T-helper 2 cell treated with Interferon-gamma antibody and Interleukin-4, amounts not matched to agents 5 μg/mL and 100 μg/mL, for 36 hours (primary cell): Measurements from ENCODE around the gene YPEL2.
"Not testable (repeated sequence)": the region's sequence is repeated elsewhere in the genome, so short reads cannot be mapped to it uniquely, and the experiment has no call there.

ENCODE experiments used
- DNase-seq: peaks from one replicate; pipeline ENCODE4 v3.0.0; 2021; ENCODE audit warnings: low spot score
- H3K27ac Mint-ChIP-seq: one replicate; pipeline ENCODE4 v1.8.0; 2021; ENCODE audit warnings: mild to moderate bottlenecking, mixed read lengths
- H3K27me3 Mint-ChIP-seq: one replicate; pipeline ENCODE4 v1.8.0; 2021; ENCODE audit warnings: low read depth, mixed read lengths
- H3K36me3 Mint-ChIP-seq: one replicate; pipeline ENCODE4 v1.8.0; 2021; ENCODE audit warnings: low read depth, mixed read lengths
- H3K4me1 Mint-ChIP-seq: one replicate; pipeline ENCODE4 v1.8.0; 2021; ENCODE audit warnings: low read depth, mixed read lengths
- H3K4me3 Mint-ChIP-seq: one replicate; pipeline ENCODE4 v1.8.0; 2022; ENCODE audit warnings: mild to moderate bottlenecking, moderate library complexity, mixed read lengths
- H3K9me3 Mint-ChIP-seq: one replicate; pipeline ENCODE4 v1.8.0; 2021; ENCODE audit warnings: mixed read lengths

YPEL2 gene

GRCh38 chr17:59311521-59311920 is 19.9 kb upstream of the YPEL2 start:
- H3K27me3 Mint-ChIP-seq, DNase-seq, H3K9me3 Mint-ChIP-seq, H3K4me1 Mint-ChIP-seq, H3K4me3 Mint-ChIP-seq, H3K36me3 Mint-ChIP-seq, H3K27ac Mint-ChIP-seq: not testable (repeated sequence)

DNA sequence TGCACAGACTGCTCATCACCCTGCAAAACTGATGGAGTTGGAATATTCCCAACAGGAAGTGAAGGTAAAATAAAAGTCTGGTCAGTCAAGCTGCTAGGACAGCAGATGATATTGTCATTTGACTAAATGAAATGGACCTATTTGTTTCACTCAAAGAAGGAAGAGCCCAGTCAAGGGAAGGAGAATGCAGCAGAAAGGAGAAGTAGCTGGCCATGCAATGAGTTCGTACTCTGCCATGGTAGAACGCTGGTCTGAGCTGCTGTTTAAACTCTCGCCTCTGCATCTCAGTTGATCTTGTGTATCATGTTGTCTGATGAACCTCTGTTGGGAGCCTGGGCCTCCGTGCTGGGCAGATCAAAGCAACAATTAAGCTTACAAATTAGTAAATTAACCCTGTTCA is 15.6 kb upstream of the YPEL2 start:
- H3K27ac Mint-ChIP-seq: no peak overlapping the region
- H3K27me3 Mint-ChIP-seq: no peaks in the 10 kb centered on the region
- H3K4me3 Mint-ChIP-seq: no peak overlapping the region
- no peak for DNase-seq
- peaks cover 5% of the 10 kb centered on the region for H3K4me1 Mint-ChIP-seq
- H3K36me3 Mint-ChIP-seq: no peaks in the 10 kb centered on the region
- no peaks in the 10 kb centered on the region for H3K9me3 Mint-ChIP-seq

DNA sequence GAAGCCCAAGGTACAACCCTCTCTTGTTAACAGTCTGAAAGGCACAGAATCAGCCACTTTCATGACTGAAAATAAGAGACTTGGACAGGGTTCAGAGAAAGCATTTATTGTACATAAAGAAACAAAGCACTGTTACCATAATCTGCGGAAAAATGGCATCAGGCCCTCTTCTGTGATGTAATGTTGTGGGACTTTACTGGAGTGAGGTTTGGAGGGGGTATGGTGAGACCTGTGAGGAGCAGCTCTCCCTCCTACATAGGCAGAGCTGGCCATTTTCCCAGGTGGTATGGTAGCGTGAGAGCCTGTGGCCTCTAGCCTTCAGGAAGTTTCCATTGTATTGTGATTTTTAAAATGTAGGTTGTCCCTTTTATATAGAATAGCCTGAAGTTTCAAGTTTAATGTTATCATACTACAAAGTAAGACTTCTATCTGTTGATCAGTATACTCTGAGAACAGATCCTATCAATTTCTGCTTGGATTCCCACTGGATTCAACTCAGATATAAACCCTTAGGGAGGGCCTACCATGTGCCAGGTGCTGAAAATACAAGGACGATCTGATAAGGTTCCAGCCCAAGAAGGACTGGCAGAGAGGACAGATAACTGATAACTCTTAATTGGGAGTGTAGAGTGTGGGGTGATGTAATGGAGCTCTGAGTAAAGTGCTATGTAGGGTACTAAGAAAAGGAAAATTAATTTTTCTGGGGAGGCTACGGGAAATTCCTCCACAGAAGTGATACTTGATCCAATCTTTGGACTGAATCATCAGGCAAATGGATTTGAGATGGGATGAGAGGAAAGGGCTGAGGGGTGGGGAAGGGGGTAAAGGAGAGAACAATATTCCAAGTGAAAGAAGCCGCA is 4.1 kb upstream of the YPEL2 start:
- Mint-ChIP-seq H3K27ac (peak overlapping the region; percentile 80), H3K27me3 (no peaks in the 10 kb centered on the region), H3K4me3 (no peak overlapping the region)

DNA sequence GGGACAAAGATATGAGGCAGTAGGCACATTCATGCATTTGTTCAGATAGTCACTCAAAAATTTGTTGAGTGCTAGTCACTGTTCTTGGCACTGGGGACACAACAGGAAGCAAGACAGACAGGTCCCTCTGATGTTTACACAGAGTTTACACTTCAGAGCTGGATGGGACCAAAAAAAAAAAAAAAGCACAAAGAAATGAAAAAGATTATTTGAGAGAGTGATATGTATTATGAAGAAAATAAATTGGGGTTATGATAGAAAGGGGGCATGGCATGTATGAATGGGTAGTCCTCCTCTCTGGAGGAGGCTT is 3.5 kb upstream of the YPEL2 start:
- H3K27ac Mint-ChIP-seq: peak overlapping the region; percentile 80
- no peaks in the 10 kb centered on the region for H3K36me3 Mint-ChIP-seq
- H3K4me3 Mint-ChIP-seq: no peak overlapping the region
- no peak for DNase-seq
- H3K9me3 Mint-ChIP-seq: no peaks in the 10 kb centered on the region
- H3K4me1 Mint-ChIP-seq: peaks cover 33% of the 10 kb centered on the region
- H3K27me3 Mint-ChIP-seq: no peaks in the 10 kb centered on the region

More for the DNA sequence above, 4.1 kb upstream of the YPEL2 start:
- no peaks in the 10 kb centered on the region for H3K9me3 Mint-ChIP-seq
- H3K4me1 Mint-ChIP-seq: peaks cover 32% of the 10 kb centered on the region
- no peaks in the 10 kb centered on the region for H3K36me3 Mint-ChIP-seq
- no peak for DNase-seq

- Mint-ChIP-seq H3K4me3 (no peak overlapping the region), H3K9me3 (no peaks in the 10 kb centered on the region), H3K27me3 (peaks cover 2% of the 10 kb centered on the region), H3K36me3 (no peaks in the 10 kb centered on the region), H3K4me1 (peaks cover 39% of the 10 kb centered on the region), H3K27ac (no peak overlapping the region)
- no peak for DNase-seq
Observed at GRCh38 chr17:59328601-59329000, 2.9 kb upstream of the YPEL2 start.

- peaks cover 8% of the 10 kb centered on the region for H3K27me3 Mint-ChIP-seq
- no peaks in the 10 kb centered on the region for H3K36me3 Mint-ChIP-seq
- H3K4me1 Mint-ChIP-seq: peaks cover 45% of the 10 kb centered on the region
- peak; percentile 33 for DNase-seq
- H3K4me3 Mint-ChIP-seq: peak overlapping the region; percentile 71
- H3K9me3 Mint-ChIP-seq: no peaks in the 10 kb centered on the region
- peak overlapping the region; percentile 91 for H3K27ac Mint-ChIP-seq
Observed at GRCh38 chr17:59329176-59330052, 2.0 kb upstream of the YPEL2 start.

- Mint-ChIP-seq H3K27ac (peak overlapping the region; percentile 91), H3K27me3 (peaks cover 10% of the 10 kb centered on the region), H3K36me3 (no peaks in the 10 kb centered on the region), H3K4me3 (peak overlapping the region; percentile 71), H3K9me3 (no peaks in the 10 kb centered on the region), H3K4me1 (peaks cover 48% of the 10 kb centered on the region)
- no peak for DNase-seq
Observed at GRCh38 chr17:59330053-59330942, 1.2 kb upstream of the YPEL2 start.

DNA sequence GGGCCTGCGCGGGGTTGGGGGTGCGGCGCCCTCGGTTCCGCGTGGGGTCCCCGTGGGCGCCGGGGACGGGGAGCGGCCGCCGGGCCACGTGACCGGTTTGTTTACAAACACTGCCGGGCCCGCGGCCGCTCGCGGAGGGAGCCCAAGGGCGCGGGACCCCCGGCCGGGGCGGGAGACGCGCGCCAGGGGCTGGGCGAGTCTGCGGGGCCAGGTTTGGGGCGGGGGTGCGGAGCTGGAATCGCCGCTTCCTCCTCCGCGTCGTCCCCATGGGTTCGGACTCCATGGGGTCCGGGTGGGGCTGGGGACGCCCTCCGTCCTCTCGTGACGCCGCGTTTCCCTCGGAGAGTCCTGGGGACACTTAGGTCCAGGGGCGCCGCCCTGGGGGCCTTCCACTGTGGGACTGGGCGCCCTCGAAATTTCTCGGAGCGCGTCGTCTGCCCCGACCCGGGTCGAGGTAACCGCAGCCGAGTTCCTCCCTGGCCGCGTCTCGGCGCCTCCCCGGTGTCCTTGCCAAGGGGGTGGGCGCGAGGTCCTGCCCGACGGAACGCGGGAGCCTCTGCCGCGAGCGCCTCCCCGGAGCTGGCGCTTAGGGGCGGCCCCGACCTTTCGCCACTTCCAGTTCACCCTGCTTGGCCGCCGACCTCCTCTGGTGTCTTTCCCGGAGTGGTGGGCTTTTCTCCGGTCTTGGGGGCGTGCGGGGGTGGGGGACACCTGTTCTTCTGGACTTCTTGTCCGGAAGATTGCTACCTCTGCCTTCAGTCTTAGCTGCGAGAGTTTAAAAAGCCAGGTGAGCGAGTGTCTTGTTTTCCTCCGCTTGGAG is 684 bp downstream of the YPEL2 start:
- H3K9me3 Mint-ChIP-seq: no peaks in the 10 kb centered on the region
- no peaks in the 10 kb centered on the region for H3K36me3 Mint-ChIP-seq
- DNase-seq: peak; percentile 28
- peaks cover 49% of the 10 kb centered on the region for H3K4me1 Mint-ChIP-seq
- H3K4me3 Mint-ChIP-seq: peak overlapping the region; percentile 86
- peaks cover 15% of the 10 kb centered on the region for H3K27me3 Mint-ChIP-seq
- H3K27ac Mint-ChIP-seq: peak overlapping the region; percentile 67

DNA sequence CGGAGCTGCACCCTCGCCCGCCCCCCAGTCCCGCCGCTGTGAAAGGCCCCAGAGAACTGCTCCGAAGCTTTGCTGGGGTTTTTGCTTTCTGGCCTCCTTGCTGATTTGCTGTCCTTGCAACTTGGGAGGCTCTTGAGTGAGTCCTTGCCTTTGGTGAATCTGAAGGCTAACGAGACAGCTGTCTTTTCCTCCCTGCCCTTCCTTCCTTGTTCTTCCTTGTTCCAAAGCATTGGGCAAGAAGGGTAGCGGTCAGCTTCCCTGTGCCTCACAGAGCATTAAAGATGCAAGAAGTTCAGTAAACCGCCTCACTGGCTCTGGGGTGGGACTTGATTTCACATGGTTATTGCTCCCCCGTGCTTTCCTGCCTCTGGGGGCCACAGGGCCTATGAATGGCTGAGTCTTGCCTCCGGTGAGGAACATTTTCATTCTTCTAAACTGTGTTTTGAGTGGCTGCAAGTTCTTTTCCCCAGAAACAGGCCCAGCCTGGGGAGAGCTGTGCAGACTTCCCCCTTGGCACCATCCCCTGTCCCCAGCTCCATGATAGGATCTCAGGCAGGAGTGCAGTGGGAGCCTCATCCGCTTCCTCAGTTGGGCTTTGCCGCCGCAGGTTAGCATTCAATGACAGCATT is 1.4 kb downstream of the YPEL2 start:
- Mint-ChIP-seq H3K36me3 (no peaks in the 10 kb centered on the region), H3K9me3 (no peaks in the 10 kb centered on the region), H3K4me3 (peak overlapping the region; percentile 86), H3K4me1 (peaks cover 44% of the 10 kb centered on the region), H3K27ac (peak overlapping the region; percentile 67), H3K27me3 (peaks cover 15% of the 10 kb centered on the region)
- DNase-seq: no peak

- Mint-ChIP-seq H3K4me1 (peaks cover 37% of the 10 kb centered on the region), H3K4me3 (no peak overlapping the region), H3K27ac (no peak overlapping the region), H3K9me3 (no peaks in the 10 kb centered on the region), H3K36me3 (no peaks in the 10 kb centered on the region), H3K27me3 (peaks cover 19% of the 10 kb centered on the region)
- no peak for DNase-seq
Observed at GRCh38 chr17:59333836-59334235, 2.4 kb downstream of the YPEL2 start.

DNA sequence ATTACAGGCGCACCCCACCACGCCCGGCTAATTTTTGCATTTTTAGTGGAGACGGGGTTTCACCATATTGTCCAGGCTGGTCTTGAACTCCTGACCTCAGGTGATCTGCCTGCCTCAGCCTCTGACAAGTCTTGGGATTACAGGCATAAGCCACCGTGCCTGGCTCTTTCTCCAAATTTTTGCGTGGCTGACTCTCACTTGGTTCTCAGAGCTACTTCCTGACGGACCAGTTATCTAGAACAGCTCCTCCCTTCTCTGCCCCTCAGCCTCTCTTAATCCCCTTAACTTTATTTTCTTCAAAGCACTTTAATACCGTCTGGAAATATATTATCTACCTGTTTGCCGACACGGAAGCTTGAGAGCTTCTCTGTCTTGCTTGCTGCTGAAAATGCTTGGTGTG is 4.2 kb downstream of the YPEL2 start:
- Mint-ChIP-seq H3K27me3 (peaks cover 19% of the 10 kb centered on the region), H3K27ac (no peak overlapping the region), H3K4me1 (peaks cover 23% of the 10 kb centered on the region), H3K9me3 (no peaks in the 10 kb centered on the region), H3K4me3 (no peak overlapping the region), H3K36me3 (no peaks in the 10 kb centered on the region)
- no peak for DNase-seq

- DNase-seq: no peak
- peaks cover 29% of the 10 kb centered on the region for H3K4me1 Mint-ChIP-seq
- H3K36me3 Mint-ChIP-seq: no peaks in the 10 kb centered on the region
- no peaks in the 10 kb centered on the region for H3K9me3 Mint-ChIP-seq
- H3K27me3 Mint-ChIP-seq: peaks cover 19% of the 10 kb centered on the region
- no peak overlapping the region for H3K4me3 Mint-ChIP-seq
- no peak overlapping the region for H3K27ac Mint-ChIP-seq
Observed at GRCh38 chr17:59337741-59338299, 6.4 kb downstream of the YPEL2 start.
